Jurkat, Clone E6-1 (cell line): ENCODE results near the gene SURF4.
"Not testable (repeated sequence)": the region's sequence is repeated elsewhere in the genome, so short reads cannot be mapped to it uniquely, and the experiment has no call there.

ENCODE experiments used
- DNase-seq: peaks from one replicate; pipeline ENCODE4 v3.0.0-alpha.2; 2011; ENCODE audit warnings: low read depth, low spot score
- H3K4me3 ChIP-seq: 2 replicates; pipeline ENCODE4 v1.5.1; 2011; ENCODE audit warnings: mild to moderate bottlenecking, low read length, control low read depth, moderate library complexity

Gene SURF4

GRCh38 chr9:133401588-133401987 is 25.7 kb upstream of the SURF4 start:
- H3K4me3 ChIP-seq, result no peak overlapping the region
- no peak for DNase-seq

GRCh38 chr9:133400292-133400691 is 24.4 kb upstream of the SURF4 start:
- no peak for DNase-seq
- H3K4me3 ChIP-seq, result no peak overlapping the region

DNA sequence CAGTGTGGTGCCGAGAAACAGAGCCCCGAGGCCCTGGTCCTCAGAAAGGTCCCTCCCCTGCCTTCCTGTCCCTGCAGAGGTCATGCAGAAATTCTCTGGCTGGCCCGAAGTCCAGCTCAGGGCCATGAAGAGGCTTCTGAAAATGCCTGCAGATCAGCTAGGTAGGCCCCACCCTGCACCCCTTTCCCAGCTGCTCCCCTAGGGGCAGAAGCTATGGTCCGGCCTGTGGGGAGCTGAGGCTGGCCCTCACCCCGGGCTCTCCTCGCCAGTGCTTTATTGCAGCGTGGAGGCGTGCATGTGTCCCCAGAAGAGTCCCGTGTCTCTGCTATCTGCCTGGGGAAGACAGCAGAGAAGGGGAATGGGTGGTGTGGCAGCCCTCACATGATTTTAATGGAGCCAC is 22.0 kb upstream of the SURF4 start:
- no peak for DNase-seq
- H3K4me3 ChIP-seq, result no peak overlapping the region

- H3K4me3 ChIP-seq, result no peak overlapping the region
- no peak for DNase-seq
These were observed 21.5 kb upstream of the SURF4 start for GRCh38 chr9:133397370-133397769.

- DNase-seq, result no peak
- H3K4me3 ChIP-seq, result no peak overlapping the region
These were observed 21.1 kb upstream of the SURF4 start for GRCh38 chr9:133396952-133397351.

GRCh38 chr9:133394687-133395271 is 18.9 kb upstream of the SURF4 start:
- no peak overlapping the region for H3K4me3 ChIP-seq
- no peak for DNase-seq

DNA sequence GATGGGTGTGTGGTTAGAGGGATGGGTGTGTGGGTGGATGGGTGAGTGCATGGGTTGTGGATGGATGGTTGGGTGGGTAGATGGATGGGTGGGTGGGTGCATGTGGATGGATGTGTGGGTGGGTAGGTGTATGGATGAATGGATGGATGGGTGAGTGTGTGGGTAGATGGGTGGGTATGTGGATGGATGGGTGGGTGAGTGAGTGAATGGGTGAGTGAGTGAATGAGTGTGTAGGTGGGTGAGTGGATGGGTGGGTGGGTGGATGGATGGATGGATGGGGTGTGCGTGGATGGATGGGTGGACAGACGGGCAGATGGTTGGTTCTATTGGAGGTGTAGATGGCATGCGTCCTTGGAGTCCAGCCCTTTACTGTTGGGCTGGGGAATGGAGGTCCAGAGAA is 17.5 kb upstream of the SURF4 start:
- H3K4me3 ChIP-seq, result no peak overlapping the region
- no peak for DNase-seq

- not testable (repeated sequence) for H3K4me3 ChIP-seq, DNase-seq
These were observed 16.4 kb upstream of the SURF4 start for GRCh38 chr9:133392308-133392707.

DNA sequence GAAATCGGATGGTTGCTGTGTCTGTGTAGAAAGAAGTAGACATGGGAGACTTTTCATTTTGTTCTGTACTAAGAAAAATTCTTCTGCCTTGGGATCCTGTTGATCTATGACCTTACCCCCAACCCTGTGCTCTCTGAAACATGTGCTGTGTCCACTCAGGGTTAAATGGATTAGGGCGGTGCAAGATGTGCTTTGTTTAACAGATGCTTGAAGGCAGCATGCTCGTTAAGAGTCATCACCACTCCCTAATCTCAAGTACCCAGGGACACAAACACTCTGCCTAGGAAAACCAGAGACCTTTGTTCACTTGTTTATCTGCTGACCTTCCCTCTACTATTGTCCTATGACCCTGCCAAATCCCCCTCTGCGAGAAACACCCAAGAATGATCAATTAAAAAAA is 15.6 kb upstream of the SURF4 start:
- not testable (repeated sequence) for DNase-seq, H3K4me3 ChIP-seq

DNA sequence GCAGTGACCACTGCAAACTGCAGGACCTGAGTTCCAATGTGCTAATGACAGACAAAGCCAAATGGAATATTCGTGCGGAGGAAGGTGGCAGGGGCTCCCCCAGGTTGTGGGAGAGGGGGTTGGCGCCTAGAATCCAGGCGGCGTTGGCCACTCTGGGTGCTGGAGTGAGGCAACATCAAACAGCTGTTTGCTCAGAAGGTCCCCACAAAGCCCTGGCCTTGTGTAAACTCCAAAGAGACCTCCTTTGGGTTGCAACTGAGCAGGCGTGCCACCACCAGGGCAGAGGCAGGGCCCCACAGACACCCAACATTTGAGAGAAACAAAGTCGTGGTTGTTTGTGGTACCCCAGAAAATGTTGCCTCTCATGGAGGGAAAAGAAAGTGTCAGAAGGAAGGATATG is 14.9 kb upstream of the SURF4 start:
- DNase-seq, result no peak
- no peak overlapping the region for H3K4me3 ChIP-seq

- no peak overlapping the region for H3K4me3 ChIP-seq
- DNase-seq, result no peak
These were observed 13.7 kb upstream of the SURF4 start for GRCh38 chr9:133389562-133389961.

DNA sequence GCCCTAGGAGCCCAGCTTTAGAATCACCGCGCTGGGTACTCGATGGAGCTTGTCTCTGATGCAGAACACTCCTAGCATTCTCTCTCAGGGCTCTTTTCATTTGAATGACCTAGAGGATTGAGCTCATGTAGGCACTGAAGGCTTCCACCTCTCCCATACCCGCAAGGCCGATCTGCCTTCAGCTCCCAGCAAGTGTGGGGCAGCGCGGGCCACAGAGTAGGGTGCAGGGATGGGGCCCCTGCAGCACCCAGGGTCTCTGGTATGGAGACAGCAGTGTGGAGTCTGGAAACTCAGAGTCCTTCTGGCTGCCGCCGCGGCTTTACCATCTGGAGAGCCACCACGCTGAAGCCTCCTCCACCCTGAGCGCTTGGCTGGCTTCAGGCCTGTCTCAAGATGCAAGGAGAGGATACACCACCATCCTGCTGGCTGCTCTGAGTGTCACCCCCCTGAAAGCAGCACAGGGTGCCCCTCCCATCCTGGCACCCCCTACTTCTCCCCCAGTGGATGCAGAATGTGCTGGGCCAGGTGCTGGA is 13.2 kb upstream of the SURF4 start:
- no peak overlapping the region for H3K4me3 ChIP-seq
- no peak for DNase-seq

- no peak for DNase-seq
- H3K4me3 ChIP-seq, result no peak overlapping the region
These were observed 11.8 kb upstream of the SURF4 start for GRCh38 chr9:133387680-133388079.

- no peak for DNase-seq
- no peak overlapping the region for H3K4me3 ChIP-seq
These were observed 10.5 kb upstream of the SURF4 start for GRCh38 chr9:133386338-133386737.

GRCh38 chr9:133385452-133385851 is 9.6 kb upstream of the SURF4 start:
- H3K4me3 ChIP-seq, result no peak overlapping the region
- DNase-seq, result no peak

- DNase-seq, result no peak
- H3K4me3 ChIP-seq, result no peak overlapping the region
These were observed 9.0 kb upstream of the SURF4 start for GRCh38 chr9:133384736-133385321.

DNA sequence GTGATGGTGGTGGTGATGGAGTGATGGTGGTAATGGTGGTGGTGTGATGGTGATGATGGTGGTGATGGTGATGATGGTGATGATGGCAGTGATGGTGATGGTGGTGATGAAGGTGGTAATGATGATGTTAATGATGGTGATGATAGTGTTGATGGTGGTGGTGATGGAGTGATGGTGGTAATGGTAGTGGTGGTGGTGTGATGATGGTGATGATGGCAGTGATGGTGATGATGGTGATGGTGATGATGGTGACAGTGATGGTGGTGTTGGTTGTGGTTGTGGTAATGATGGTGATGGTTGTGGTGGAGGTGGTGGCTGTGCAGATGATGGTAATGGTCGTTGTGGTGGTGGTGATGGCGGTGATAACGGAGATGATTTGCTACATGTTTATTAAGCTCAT is 7.6 kb upstream of the SURF4 start:
- no peak for DNase-seq

GRCh38 chr9:133382507-133383141 is 6.8 kb upstream of the SURF4 start:
- DNase-seq, result no peak
- no peak overlapping the region for H3K4me3 ChIP-seq

More for the DNA sequence above, 7.6 kb upstream of the SURF4 start:
- no peak overlapping the region for H3K4me3 ChIP-seq

GRCh38 chr9:133380734-133381133 is 4.9 kb upstream of the SURF4 start:
- DNase-seq, result no peak

GRCh38 chr9:133379153-133380086 is 3.6 kb upstream of the SURF4 start:
- H3K4me3 ChIP-seq, result no peak overlapping the region
- DNase-seq, result no peak

More at GRCh38 chr9:133380734-133381133, 4.9 kb upstream of the SURF4 start:
- no peak overlapping the region for H3K4me3 ChIP-seq
